Upper lobe of left lung (tissue), 4 donors: ENCODE data around the gene SLC6A18.

Experiments used
- CTCF ChIP-seq, 6 experiments: fragments of 450-650 bp in 4 of 6; fragments of 200-600 bp in 2 of 6; sonication (generic) in 2 of 6; IDR thresholded peaks; one replicate each; pipeline ENCODE4 v1.5.1; 2016 to 2019; ENCODE audit warnings: antibody characterized with exemption in 6 of 6
- EP300 ChIP-seq, 4 donors: sonication (generic); formaldehyde crosslinking; IDR thresholded peaks; one replicate each; pipeline ENCODE4 v1.5.1; 2017; ENCODE audit warnings: antibody characterized with exemption in 4 of 4, control low read depth in 2 of 4
- POLR2A ChIP-seq, 4 donors: fragments of 450-650 bp; IDR thresholded peaks; one replicate each; pipeline ENCODE4 v1.5.1; 2016 to 2017; ENCODE audit warnings: antibody characterized with exemption in 4 of 4, mild to moderate bottlenecking in 2 of 4

GRCh38 chr5:1235838-1236237 lies 10.7 kb downstream of the SLC6A18 start:
- TF ChIP-seq POLR2A (IDR thresholded peaks at IDR 0.05) (no peak), CTCF (IDR thresholded peaks at IDR 0.05) (no peak), EP300 (IDR thresholded peaks at IDR 0.05) (no peak)
